Lower lobe of right lung (tissue), 2 donors: ENCODE data around the gene VEGFC. TPM values are rescaled to one million over a fixed set of nuclear protein-coding genes. Genes with fewer than 3 reads are reported as not detected.

Experiments used
- ATAC-seq, 2 donors: fragments of 200-7000 bp; cut with Tn5 transposase; one replicate each; pipeline ENCODE4 v1.9.1; 2020 to 2022; ENCODE audit warnings: mild to moderate bottlenecking in 2 of 2, moderate library complexity in 2 of 2
- DNase-seq: peaks from one replicate; pipeline ENCODE4 v3.0.0-alpha.2; 2020
- H3K27ac ChIP-seq: fragments of 200-600 bp; one replicate; pipeline ENCODE4 v1.8.0; 2022
- H3K27me3 ChIP-seq: fragments of 200-600 bp; one replicate; pipeline ENCODE4 v1.8.0; 2022; ENCODE audit warnings: low read depth
- H3K36me3 ChIP-seq: fragments of 200-600 bp; one replicate; pipeline ENCODE4 v1.8.0; 2022; ENCODE audit warnings: mild to moderate bottlenecking
- H3K4me1 ChIP-seq: fragments of 200-600 bp; one replicate; pipeline ENCODE4 v1.8.0; 2022
- H3K4me3 ChIP-seq: fragments of 200-600 bp; one replicate; pipeline ENCODE4 v1.8.0; 2022; ENCODE audit warnings: mild to moderate bottlenecking
- H3K9me3 ChIP-seq: fragments of 200-600 bp; one replicate; pipeline ENCODE4 v1.8.0; 2022
- CTCF ChIP-seq: fragments of 200-600 bp; IDR thresholded peaks from one replicate; pipeline ENCODE4 v1.8.0; 2022; ENCODE audit warnings: antibody characterized with exemption, mild to moderate bottlenecking
- intact Hi-C: fragments of 100-400 bp; cut with DNase I; formaldehyde crosslinking; loops from one replicate; pipeline ENCODE4 v1.11.0; 2022
- total RNA-seq: library from RNA; stranded (reverse); fragmentation: NEBNext Ultra II Directional; extraction: Animal tissue kit (Norgen Biotek cat#: 25700); gene quantifications from one replicate; pipeline ENCODE4 v1.2.1, GENCODE V29; 2021
- donor health status: DM: no; HTN: yes; CAD: no; lungs with severe emphysema.

Gene VEGFC
- total RNA-seq, 1 donor from 2014 or later = 16.1 TPM

- H3K4me1 ChIP-seq = no peaks in the 10 kb centered on the region
- H3K9me3 ChIP-seq = no peaks in the 10 kb centered on the region
- no peak overlapping the region for H3K4me3 ChIP-seq
- intact Hi-C loops = no loop called here
- ATAC-seq = peak; percentile 74 to 89
- H3K27me3 ChIP-seq = no peaks in the 10 kb centered on the region
- H3K36me3 ChIP-seq = no peaks in the 10 kb centered on the region
- no peak for TF ChIP-seq CTCF
- no peak for DNase-seq
- H3K27ac ChIP-seq = no peak overlapping the region
These were observed 32.1 kb upstream of the VEGFC start for GRCh38 chr4:176824645-176825366.

- Histone ChIP-seq H3K9me3 (no peaks in the 10 kb centered on the region), H3K4me1 (no peaks in the 10 kb centered on the region), H3K27me3 (no peaks in the 10 kb centered on the region), H3K36me3 (no peaks in the 10 kb centered on the region), H3K27ac (no peak overlapping the region), H3K4me3 (no peak overlapping the region)
- TF ChIP-seq CTCF = no peak
- DNase-seq (no peak), ATAC-seq (no peak)
- intact Hi-C loops = no loop called here
These were observed 25.8 kb upstream of the VEGFC start for GRCh38 chr4:176818531-176818930.

- Histone ChIP-seq H3K27ac (no peak overlapping the region), H3K4me3 (no peak overlapping the region), H3K9me3 (no peaks in the 10 kb centered on the region), H3K27me3 (no peaks in the 10 kb centered on the region), H3K4me1 (no peaks in the 10 kb centered on the region), H3K36me3 (no peaks in the 10 kb centered on the region)
- intact Hi-C loops = no loop called here
- TF ChIP-seq CTCF = no peak
- ATAC-seq (no peak), DNase-seq (no peak)
These were observed 24.5 kb upstream of the VEGFC start for GRCh38 chr4:176817204-176817603.

GRCh38 chr4:176814770-176815169 lies 22.0 kb upstream of the VEGFC start:
- TF ChIP-seq CTCF = no peak
- ATAC-seq = no peak

GRCh38 chr4:176810481-176811249 lies 17.9 kb upstream of the VEGFC start:
- intact Hi-C loops = no loop called here
- no peak for DNase-seq
- Histone ChIP-seq H3K4me1 (no peaks in the 10 kb centered on the region), H3K9me3 (peaks cover 4% of the 10 kb centered on the region), H3K27ac (no peak overlapping the region), H3K27me3 (no peaks in the 10 kb centered on the region), H3K36me3 (no peaks in the 10 kb centered on the region), H3K4me3 (no peak overlapping the region)
- no peak for ATAC-seq
- TF ChIP-seq CTCF = no peak

More at GRCh38 chr4:176814770-176815169, 22.0 kb upstream of the VEGFC start:
- no peak overlapping the region for H3K27ac ChIP-seq
- H3K36me3 ChIP-seq = no peaks in the 10 kb centered on the region
- no peaks in the 10 kb centered on the region for H3K4me1 ChIP-seq
- DNase-seq = no peak
- no peaks in the 10 kb centered on the region for H3K27me3 ChIP-seq
- no peaks in the 10 kb centered on the region for H3K9me3 ChIP-seq
- intact Hi-C loops = no loop called here
- no peak overlapping the region for H3K4me3 ChIP-seq
